A549 (cell line): ENCODE measurements around the gene GPR78.

Experiments
- EP300 ChIP-seq, 2 experiments: fragments of >200 bp; sonication (Bioruptor Twin); formaldehyde crosslinking; IDR thresholded peaks; 2 replicates in 1 of 2; 3 replicates in 1 of 2; pipeline ENCODE4 v1.6.1; 2016 to 2017
- POLR2A ChIP-seq: IDR thresholded peaks from 2 replicates; pipeline ENCODE4 v1.6.1; 2012; ENCODE audit warnings: mild to moderate bottlenecking, low read length
- TF ChIP-seq, protein P1 (sequence below): fragments of >200 bp; sonication (Bioruptor Twin); formaldehyde crosslinking; IDR thresholded peaks from 3 replicates; pipeline ENCODE4 v1.5.1; 2016

DNA sequence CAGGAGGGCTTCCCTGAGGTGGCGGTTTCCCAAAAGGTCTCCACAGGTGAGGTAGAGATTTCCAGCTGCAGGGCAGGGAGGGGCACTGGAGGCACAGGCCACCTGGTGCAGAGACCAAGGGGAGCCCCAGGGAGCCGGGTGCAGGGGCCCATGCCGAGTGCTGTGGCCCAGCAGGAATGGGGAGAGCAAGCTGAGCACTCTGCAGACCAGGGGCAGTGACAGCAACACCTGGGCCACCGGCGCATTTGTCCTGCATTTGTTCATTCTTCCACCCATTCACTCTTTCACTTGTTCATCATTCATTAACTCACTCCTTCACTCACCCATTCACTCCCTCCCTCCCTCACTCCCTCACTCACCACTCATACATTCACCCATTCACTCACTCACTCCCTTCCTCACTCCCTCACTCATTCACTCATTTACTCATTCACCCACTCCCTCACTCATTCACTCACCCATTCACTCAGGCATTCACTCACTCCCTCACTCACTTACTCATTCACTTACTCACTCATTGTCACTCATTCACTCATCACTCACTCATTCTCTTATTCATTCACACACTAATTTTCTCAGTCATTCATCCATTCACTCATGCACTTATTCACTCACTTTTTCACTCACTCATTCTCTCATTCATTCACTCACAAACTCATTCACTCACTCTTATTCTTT is 28.7 kb downstream of the GPR78 start:
- TF ChIP-seq POLR2A (no peak), EP300 (IDR thresholded peaks at IDR 0.05) (no peak)
- TF ChIP-seq, protein P1, sequence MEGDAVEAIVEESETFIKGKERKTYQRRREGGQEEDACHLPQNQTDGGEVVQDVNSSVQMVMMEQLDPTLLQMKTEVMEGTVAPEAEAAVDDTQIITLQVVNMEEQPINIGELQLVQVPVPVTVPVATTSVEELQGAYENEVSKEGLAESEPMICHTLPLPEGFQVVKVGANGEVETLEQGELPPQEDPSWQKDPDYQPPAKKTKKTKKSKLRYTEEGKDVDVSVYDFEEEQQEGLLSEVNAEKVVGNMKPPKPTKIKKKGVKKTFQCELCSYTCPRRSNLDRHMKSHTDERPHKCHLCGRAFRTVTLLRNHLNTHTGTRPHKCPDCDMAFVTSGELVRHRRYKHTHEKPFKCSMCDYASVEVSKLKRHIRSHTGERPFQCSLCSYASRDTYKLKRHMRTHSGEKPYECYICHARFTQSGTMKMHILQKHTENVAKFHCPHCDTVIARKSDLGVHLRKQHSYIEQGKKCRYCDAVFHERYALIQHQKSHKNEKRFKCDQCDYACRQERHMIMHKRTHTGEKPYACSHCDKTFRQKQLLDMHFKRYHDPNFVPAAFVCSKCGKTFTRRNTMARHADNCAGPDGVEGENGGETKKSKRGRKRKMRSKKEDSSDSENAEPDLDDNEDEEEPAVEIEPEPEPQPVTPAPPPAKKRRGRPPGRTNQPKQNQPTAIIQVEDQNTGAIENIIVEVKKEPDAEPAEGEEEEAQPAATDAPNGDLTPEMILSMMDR = no peak
